ENCODE results near the gene PKD1L1. TPM values are rescaled to one million over a fixed set of nuclear protein-coding genes. Genes with fewer than 3 reads are reported as not detected.
A peak's percentile ranks its signal among the peaks of the same experiment; 100 is the strongest.
"Not testable (repeated sequence)": the region's sequence is repeated elsewhere in the genome, so short reads cannot be mapped to it uniquely, and the experiment has no call there.

The PKD1L1 gene
- total RNA-seq, 2 donors from 2014 or later = 0.05 to 0.14 TPM

DNA sequence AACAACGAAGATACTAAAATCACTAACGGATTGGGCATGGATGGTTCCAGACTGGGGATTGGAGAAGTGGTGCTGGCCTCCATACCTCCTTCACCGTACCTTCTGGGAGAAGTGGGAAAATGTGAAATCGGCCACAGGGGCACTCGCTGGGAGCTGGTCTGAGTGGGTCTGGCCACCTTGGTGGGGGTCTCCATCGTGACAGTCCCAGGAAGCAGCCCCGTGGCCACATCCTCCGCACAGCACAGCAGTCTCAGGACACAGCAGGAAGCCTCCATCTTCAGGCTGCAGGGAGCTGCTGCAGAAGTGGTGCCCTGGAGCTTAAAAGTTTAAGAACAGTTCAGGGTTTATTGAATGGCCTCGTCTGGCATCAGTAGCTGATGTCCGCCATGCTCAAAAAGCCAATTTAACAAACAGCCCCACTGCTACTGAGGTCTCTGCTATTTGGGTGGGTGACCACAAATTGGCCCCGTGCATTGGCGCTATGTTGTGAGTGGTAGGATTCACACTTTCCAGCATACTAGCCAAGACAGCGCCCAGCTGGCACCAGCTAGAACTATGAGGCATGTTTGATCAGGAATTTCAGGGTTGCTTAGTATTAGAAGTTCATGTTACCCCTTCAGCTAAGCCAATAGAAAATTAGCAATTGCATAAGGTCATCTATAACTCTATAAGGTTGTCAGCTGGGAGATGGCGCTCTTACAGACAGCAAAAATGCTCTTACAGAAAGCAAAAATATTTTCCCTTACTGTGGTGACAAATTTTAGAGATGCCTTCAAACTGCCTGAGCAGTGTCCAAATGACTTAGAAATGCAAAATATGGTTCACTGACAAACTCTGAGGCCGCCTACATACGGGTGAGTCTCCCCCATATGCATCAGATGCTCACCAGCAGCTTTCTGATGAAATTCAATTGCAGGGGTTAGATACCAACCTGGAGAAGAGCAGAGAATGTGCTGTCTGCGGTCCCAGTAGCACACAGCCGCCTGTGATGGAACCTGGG lies 17.0 kb downstream of the PKD1L1 start:
- no peaks in the 10 kb centered on the region for H3K36me3 Mint-ChIP-seq
- no peak for ATAC-seq
- DNase-seq (ENCODE audit: low spot score in 2 of 2) = no peak
- H3K9me3 Mint-ChIP-seq = no peaks in the 10 kb centered on the region
- no peak overlapping the region for H3K27ac Mint-ChIP-seq

- H3K36me3 Mint-ChIP-seq = no peaks in the 10 kb centered on the region
- no peak overlapping the region for H3K27ac Mint-ChIP-seq
- H3K9me3 Mint-ChIP-seq = peaks cover 0 to 5% of the 10 kb centered on the region in 2 donors
- DNase-seq (ENCODE audit: low spot score in 2 of 2) = no peak
- no peak for ATAC-seq
These were observed 24.0 kb downstream of the PKD1L1 start for GRCh38 chr7:47924266-47924665.

DNA sequence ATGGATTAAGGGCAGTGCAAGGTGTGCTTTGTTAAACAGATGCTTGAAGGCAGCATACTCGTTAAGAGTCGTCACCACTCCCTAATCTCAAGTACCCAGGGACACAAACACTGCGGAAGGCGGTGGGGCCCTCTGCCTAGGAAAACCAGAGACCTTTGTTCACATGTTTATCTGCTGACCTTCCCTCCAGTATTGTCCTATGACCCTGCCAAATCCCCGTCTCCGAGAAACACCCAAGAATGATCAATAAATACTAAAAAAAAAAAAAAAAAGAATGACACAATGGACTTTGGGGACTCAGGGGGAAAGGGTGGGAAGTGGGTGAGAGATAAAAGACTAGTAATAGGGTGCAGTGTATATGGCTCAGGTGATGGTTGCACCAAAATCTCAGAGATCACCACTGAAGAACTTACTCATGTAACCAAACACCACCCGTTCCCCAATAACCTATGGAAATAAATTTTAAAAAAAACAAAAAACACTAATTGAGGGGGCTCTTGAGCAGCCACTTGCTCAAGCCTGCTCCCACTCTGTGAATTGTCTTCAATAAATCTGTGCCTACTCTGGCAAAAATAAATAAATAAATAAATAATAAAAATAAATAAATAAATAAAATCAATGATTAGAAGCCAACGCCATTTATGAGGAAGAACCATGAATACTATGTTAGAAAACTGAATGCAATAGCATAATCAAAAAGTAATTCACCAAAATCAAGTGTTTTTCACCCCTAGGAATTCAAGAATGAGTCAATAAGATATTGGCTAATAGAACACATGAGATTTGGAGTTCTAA lies 25.0 kb downstream of the PKD1L1 start:
- not testable (repeated sequence) for H3K36me3 Mint-ChIP-seq; H3K27ac Mint-ChIP-seq; H3K9me3 Mint-ChIP-seq; DNase-seq (ENCODE audit: low spot score in 2 of 2); ATAC-seq

DNA sequence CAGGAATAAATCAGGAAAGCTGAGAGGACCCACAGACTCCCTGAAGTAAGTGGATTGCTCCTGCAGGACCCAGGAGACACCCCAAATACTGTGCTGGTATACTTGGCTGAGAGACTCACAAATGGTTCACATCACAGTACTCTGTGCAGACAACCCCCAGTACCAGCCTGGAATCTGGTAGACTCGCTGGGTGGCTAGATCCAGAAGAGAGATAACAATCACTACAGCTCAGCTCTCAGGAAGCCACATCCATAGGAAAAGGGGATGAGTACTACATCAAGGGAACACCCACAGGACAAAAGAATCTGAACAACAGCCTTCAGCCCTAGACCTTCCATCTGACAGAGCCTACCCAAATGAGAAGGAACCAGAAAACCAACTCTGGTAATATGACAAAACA lies 31.8 kb downstream of the PKD1L1 start:
- H3K27ac Mint-ChIP-seq; H3K9me3 Mint-ChIP-seq; DNase-seq (ENCODE audit: low spot score in 2 of 2); H3K36me3 Mint-ChIP-seq; ATAC-seq: not testable (repeated sequence)

- ATAC-seq = no peak
- H3K9me3 Mint-ChIP-seq = no peaks in the 10 kb centered on the region
- H3K36me3 Mint-ChIP-seq = no peaks in the 10 kb centered on the region
- no peak overlapping the region for H3K27ac Mint-ChIP-seq
- no peak for DNase-seq (ENCODE audit: low spot score in 2 of 2)
These were observed 32.7 kb downstream of the PKD1L1 start for GRCh38 chr7:47915616-47915976.

- Mint-ChIP-seq H3K27ac (no peak overlapping the region), H3K9me3 (no peaks in the 10 kb centered on the region), H3K36me3 (no peaks in the 10 kb centered on the region)
- ATAC-seq = no peak
- no peak for DNase-seq (ENCODE audit: low spot score in 2 of 2)
These were observed 33.3 kb downstream of the PKD1L1 start for GRCh38 chr7:47914717-47915615.

GRCh38 chr7:47912332-47912731 lies 35.9 kb downstream of the PKD1L1 start:
- DNase-seq (ENCODE audit: low spot score in 2 of 2) (no peak), ATAC-seq (no peak)
- no peaks in the 10 kb centered on the region for H3K9me3 Mint-ChIP-seq
- H3K36me3 Mint-ChIP-seq = no peaks in the 10 kb centered on the region
- H3K27ac Mint-ChIP-seq = no peak overlapping the region

DNA sequence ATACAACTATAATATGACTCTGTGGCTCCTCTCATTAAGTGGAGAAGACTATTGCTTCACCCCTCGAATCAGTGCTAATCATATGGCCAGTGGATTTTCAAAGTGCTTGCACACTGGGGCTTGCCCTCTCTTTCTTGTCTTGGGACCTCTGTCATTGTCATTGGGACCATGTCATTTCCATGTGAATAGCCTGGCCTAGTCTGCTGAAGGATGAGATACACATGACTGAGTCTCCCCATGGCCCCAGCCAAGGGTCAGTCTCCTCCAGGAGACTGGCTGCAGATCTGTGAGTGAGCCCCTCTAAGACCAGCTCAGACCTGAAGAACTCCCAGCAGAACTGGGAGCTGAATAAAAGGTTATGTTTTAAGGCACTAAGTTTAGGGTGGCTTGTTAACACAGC lies 39.5 kb downstream of the PKD1L1 start:
- no peaks in the 10 kb centered on the region for H3K36me3 Mint-ChIP-seq
- H3K9me3 Mint-ChIP-seq = no peaks in the 10 kb centered on the region
- DNase-seq (ENCODE audit: low spot score in 2 of 2) (no peak), ATAC-seq (no peak)
- H3K27ac Mint-ChIP-seq = no peak overlapping the region

- H3K9me3 Mint-ChIP-seq = no peaks in the 10 kb centered on the region
- no peaks in the 10 kb centered on the region for H3K36me3 Mint-ChIP-seq
- ATAC-seq = no peak
- no peak overlapping the region for H3K27ac Mint-ChIP-seq
- DNase-seq (ENCODE audit: low spot score in 2 of 2) = no peak
These were observed 40.2 kb downstream of the PKD1L1 start for GRCh38 chr7:47907981-47908616.

DNA sequence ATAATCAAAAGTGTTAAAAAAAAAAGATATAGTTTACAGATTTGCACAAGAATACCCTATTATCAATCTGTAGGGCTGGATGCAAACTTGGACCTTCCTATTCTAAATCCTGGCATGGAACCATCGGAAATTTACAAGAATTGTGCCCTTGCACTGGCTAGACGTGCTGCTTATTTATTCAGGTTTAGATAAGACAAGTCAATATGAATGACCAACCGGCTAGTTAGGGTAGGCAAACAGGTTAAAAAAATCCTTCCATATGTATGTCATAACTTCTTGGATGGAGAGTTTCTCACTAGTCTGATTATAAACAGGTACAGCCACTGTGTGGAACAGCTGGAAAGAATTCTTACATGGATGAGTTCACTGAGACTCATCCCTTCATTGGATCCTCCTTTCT lies 41.4 kb downstream of the PKD1L1 start:
- Mint-ChIP-seq H3K36me3 (no peaks in the 10 kb centered on the region), H3K27ac (no peak overlapping the region), H3K9me3 (no peaks in the 10 kb centered on the region)
- no peak for DNase-seq (ENCODE audit: low spot score in 2 of 2)
- no peak for ATAC-seq

GRCh38 chr7:47905076-47905920 lies 43.0 kb downstream of the PKD1L1 start:
- no peaks in the 10 kb centered on the region for H3K36me3 Mint-ChIP-seq
- no peaks in the 10 kb centered on the region for H3K9me3 Mint-ChIP-seq
- ATAC-seq (no peak), DNase-seq (ENCODE audit: low spot score in 2 of 2) (no peak)
- H3K27ac Mint-ChIP-seq = no peak overlapping the region

GRCh38 chr7:47902013-47902412 lies 46.3 kb downstream of the PKD1L1 start:
- no peak for DNase-seq (ENCODE audit: low spot score in 2 of 2)
- Mint-ChIP-seq H3K9me3 (no peaks in the 10 kb centered on the region), H3K36me3 (no peaks in the 10 kb centered on the region), H3K27ac (peak overlapping the region in 1 of 2 donors; percentile 81)
- no peak for ATAC-seq

DNA sequence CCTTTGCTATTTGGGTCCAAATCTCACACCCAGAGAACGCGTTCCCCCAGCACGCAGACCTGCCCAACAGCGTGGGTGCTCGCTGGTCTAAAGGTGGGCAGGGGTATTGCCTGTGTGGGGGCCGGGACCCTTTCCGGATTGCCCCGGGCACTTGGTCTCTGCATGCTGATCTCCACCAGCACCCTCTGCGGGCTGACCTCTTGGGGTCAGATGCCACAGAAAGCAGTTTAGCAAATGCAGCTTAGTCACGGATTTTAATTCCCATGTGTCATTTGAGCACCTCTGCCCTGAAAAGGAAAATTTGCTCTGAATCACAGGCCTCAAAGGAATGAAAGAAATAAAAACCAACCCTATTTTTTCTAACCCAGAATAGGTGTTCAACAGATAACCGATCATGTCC lies 46.7 kb downstream of the PKD1L1 start:
- Mint-ChIP-seq H3K9me3 (no peaks in the 10 kb centered on the region), H3K27ac (peak overlapping the region in 1 of 2 donors; percentile 81), H3K36me3 (no peaks in the 10 kb centered on the region)
- ATAC-seq (no peak), DNase-seq (ENCODE audit: low spot score in 2 of 2) (no peak)

DNA sequence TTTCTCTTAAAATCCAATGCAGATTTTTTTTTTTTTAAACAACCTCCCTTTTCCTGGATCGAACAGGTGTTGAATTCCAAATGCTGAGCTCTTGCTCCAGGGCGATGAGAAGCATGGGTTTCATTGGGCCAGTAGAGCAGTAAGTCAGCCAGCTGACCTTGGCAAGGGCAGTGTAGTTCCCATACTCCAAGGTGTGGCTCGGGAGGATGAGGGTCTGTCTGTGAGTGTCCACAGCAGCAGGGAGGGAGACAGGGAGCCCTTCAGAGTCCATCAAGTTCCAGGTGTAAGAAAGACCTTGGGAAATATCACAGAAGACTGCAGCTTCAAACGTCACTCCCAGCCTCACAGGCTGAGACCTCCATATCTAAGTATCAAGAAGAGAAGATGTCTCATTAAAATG lies 50.4 kb downstream of the PKD1L1 start:
- ATAC-seq (no peak), DNase-seq (ENCODE audit: low spot score in 2 of 2) (no peak)
- Mint-ChIP-seq H3K27ac (no peak overlapping the region), H3K9me3 (no peaks in the 10 kb centered on the region), H3K36me3 (no peaks in the 10 kb centered on the region)

GRCh38 chr7:47896809-47897423 lies 51.4 kb downstream of the PKD1L1 start:
- no peak overlapping the region for H3K27ac Mint-ChIP-seq

More at GRCh38 chr7:47896809-47897423, 51.4 kb downstream of the PKD1L1 start:
- H3K9me3 Mint-ChIP-seq = no peaks in the 10 kb centered on the region
- ATAC-seq (no peak), DNase-seq (ENCODE audit: low spot score in 2 of 2) (no peak)
- no peaks in the 10 kb centered on the region for H3K36me3 Mint-ChIP-seq
